ENCODE measurements around the gene TJP2.

The TJP2 gene

DNA sequence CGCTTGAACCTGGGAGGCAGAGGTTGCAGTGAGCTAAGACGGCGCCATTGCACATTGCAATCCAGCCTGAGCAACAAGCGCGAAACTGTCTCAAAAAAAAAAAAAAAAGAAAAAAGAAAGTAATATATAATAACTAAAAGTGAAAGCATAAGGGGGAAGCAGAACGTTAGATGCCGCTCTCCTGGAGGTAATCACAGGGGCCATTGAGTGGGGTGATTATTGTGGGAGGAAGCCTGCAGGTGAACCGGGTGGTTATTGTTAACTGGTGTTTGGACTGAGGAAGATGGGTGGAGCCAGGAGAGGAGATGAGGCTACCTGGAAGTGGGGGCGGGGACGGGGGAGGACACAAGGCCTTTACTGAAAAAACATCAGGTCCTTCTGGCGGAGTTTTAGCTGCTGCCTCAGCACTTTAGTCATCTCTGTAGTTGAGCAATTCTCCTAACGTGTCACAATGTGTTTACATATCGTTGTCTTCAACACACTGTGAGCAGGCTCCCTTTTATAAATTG lies 5.3 kb upstream of the TJP2 start:
- no peaks in the 10 kb centered on the region for H3K27me3 ChIP-seq (ENCODE audit: insufficient read depth, low read length)
- H4K20me1 ChIP-seq (ENCODE audit: insufficient read depth, low read length), result no peaks in the 10 kb centered on the region
- peak overlapping the region; percentile 55 for H3K4me2 ChIP-seq (ENCODE audit: low read length)
- no peak overlapping the region for H3K9ac ChIP-seq (ENCODE audit: low read length)
- H3K36me3 ChIP-seq (ENCODE audit: insufficient read depth, low read length), result no peaks in the 10 kb centered on the region
- H3K4me1 ChIP-seq (ENCODE audit: insufficient read depth, low read length, severe bottlenecking), result peaks cover 16% of the 10 kb centered on the region
- H3K79me2 ChIP-seq (ENCODE audit: insufficient read depth, low read length), result no peaks in the 10 kb centered on the region
- no peaks in the 10 kb centered on the region for H3F3A ChIP-seq (ENCODE audit: insufficient read depth, low read length)
- H3K9me2 ChIP-seq (ENCODE audit: low read depth, low read length), result no peaks in the 10 kb centered on the region
- no peak overlapping the region for H2AFZ ChIP-seq (ENCODE audit: low read length)
- no peaks in the 10 kb centered on the region for H3K9me3 ChIP-seq (ENCODE audit: low read length)
- H3K4me3 ChIP-seq (ENCODE audit: low read depth, low read length, poor library complexity, severe bottlenecking), result peak overlapping the region; percentile 8
- no peak overlapping the region for H3K27ac ChIP-seq (ENCODE audit: low read depth, low read length, poor library complexity, severe bottlenecking)
- TF ChIP-seq, protein P1, sequence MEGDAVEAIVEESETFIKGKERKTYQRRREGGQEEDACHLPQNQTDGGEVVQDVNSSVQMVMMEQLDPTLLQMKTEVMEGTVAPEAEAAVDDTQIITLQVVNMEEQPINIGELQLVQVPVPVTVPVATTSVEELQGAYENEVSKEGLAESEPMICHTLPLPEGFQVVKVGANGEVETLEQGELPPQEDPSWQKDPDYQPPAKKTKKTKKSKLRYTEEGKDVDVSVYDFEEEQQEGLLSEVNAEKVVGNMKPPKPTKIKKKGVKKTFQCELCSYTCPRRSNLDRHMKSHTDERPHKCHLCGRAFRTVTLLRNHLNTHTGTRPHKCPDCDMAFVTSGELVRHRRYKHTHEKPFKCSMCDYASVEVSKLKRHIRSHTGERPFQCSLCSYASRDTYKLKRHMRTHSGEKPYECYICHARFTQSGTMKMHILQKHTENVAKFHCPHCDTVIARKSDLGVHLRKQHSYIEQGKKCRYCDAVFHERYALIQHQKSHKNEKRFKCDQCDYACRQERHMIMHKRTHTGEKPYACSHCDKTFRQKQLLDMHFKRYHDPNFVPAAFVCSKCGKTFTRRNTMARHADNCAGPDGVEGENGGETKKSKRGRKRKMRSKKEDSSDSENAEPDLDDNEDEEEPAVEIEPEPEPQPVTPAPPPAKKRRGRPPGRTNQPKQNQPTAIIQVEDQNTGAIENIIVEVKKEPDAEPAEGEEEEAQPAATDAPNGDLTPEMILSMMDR (IDR thresholded peaks at IDR 0.05; ENCODE audit: low read length), result no peak
- no peak for TF ChIP-seq EZH2 (IDR thresholded peaks at IDR 0.05; ENCODE audit: borderline replicate concordance, low read length)

DNA sequence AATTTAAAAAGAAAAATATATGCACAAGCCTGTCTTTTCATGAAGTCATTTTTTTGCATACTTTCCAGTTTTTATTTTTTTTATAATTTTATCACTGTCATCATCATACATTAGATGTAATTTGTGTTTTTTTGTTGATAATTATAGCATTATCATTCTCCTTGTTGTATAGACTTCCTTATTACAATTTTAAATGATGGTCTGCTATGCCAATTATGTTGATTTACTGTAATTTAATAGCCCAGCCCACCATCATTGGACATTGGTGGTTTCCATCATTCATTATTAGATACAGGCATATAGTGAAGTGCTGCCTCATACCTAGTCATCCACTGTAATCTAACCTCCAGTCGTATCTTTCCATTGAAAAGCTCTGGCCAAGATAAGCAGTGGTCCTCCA lies 3.8 kb upstream of the TJP2 start:
- Histone ChIP-seq H3K36me3 (ENCODE audit: insufficient read depth, low read length) (no peaks in the 10 kb centered on the region), H3K27me3 (ENCODE audit: insufficient read depth, low read length) (no peaks in the 10 kb centered on the region), H3K79me2 (ENCODE audit: insufficient read depth, low read length) (no peaks in the 10 kb centered on the region), H3K27ac (ENCODE audit: low read depth, low read length, poor library complexity, severe bottlenecking) (no peak overlapping the region), H3K9me3 (ENCODE audit: low read length) (no peaks in the 10 kb centered on the region), H3K4me3 (ENCODE audit: low read depth, low read length, poor library complexity, severe bottlenecking) (no peak overlapping the region), H3F3A (ENCODE audit: insufficient read depth, low read length) (no peaks in the 10 kb centered on the region), H3K9me2 (ENCODE audit: low read depth, low read length) (no peaks in the 10 kb centered on the region), H4K20me1 (ENCODE audit: insufficient read depth, low read length) (no peaks in the 10 kb centered on the region), H3K4me1 (ENCODE audit: insufficient read depth, low read length, severe bottlenecking) (peaks cover 26% of the 10 kb centered on the region), H3K9ac (ENCODE audit: low read length) (no peak overlapping the region), H2AFZ (ENCODE audit: low read length) (no peak overlapping the region), H3K4me2 (ENCODE audit: low read length) (no peak overlapping the region)
- TF ChIP-seq, protein P1 (IDR thresholded peaks at IDR 0.05; ENCODE audit: low read length), result no peak
- no peak for TF ChIP-seq EZH2 (IDR thresholded peaks at IDR 0.05; ENCODE audit: borderline replicate concordance, low read length)

DNA sequence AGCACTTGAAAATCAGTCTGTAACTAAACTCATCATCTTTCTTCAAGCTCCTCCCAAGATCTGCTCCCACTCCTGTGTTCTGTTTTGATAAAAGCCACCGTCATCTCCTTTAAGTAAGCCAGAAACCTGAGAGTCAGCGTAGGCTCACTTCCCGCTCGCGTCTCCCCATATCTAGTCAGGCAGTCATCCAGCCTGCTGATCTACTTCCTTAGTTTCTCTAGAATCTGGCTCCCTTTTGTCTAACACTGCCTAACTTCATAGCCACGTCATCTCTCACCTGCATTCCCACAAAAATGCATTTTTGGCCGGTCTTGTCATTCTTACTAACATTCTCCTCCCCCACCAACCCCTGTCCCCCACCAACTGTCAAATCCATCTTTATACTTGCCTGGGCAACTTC lies 3.0 kb upstream of the TJP2 start:
- Histone ChIP-seq H2AFZ (ENCODE audit: low read length) (no peak overlapping the region), H3K9ac (ENCODE audit: low read length) (no peak overlapping the region), H3K4me1 (ENCODE audit: insufficient read depth, low read length, severe bottlenecking) (peaks cover 34% of the 10 kb centered on the region), H4K20me1 (ENCODE audit: insufficient read depth, low read length) (no peaks in the 10 kb centered on the region), H3K27ac (ENCODE audit: low read depth, low read length, poor library complexity, severe bottlenecking) (no peak overlapping the region), H3K9me2 (ENCODE audit: low read depth, low read length) (no peaks in the 10 kb centered on the region), H3F3A (ENCODE audit: insufficient read depth, low read length) (no peaks in the 10 kb centered on the region), H3K36me3 (ENCODE audit: insufficient read depth, low read length) (no peaks in the 10 kb centered on the region), H3K27me3 (ENCODE audit: insufficient read depth, low read length) (no peaks in the 10 kb centered on the region), H3K79me2 (ENCODE audit: insufficient read depth, low read length) (no peaks in the 10 kb centered on the region), H3K4me3 (ENCODE audit: low read depth, low read length, poor library complexity, severe bottlenecking) (no peak overlapping the region), H3K4me2 (ENCODE audit: low read length) (no peak overlapping the region), H3K9me3 (ENCODE audit: low read length) (no peaks in the 10 kb centered on the region)
- TF ChIP-seq, protein P1 (IDR thresholded peaks at IDR 0.05; ENCODE audit: low read length), result no peak
- TF ChIP-seq EZH2 (IDR thresholded peaks at IDR 0.05; ENCODE audit: borderline replicate concordance, low read length), result no peak
